ENCODE data around the gene RGCC. TPM values are rescaled to one million over a fixed set of nuclear protein-coding genes. Genes with fewer than 3 reads are reported as not detected.

RGCC gene
- total and polyA plus RNA-seq, 2 donors (not counting 1 experiment from before 2014, with no cell fraction given), result 65.9 to 148 TPM

DNA sequence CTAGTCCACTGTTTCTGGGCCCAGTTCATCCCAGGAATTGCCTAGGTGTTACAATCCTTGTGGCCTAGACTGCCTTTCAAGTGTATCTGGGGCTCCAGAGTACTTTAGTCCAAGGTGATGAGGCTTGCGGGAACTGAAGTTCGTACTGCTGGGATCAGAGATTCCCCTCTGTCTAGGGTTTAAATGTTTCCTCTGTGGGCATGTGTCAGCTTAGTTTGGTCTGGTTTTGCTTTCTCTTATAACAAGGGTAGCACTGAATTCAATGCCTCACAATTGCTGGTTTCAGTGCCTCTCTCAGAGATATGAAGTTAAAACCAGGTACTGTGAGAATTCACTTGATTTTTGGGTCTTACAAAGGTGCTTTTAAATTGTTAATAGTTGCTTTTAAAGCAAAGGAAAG lies 30.8 kb downstream of the RGCC start:
- no peak overlapping the region for H2AFZ ChIP-seq (ENCODE audit: low read length)
- H3K36me3 ChIP-seq (ENCODE audit: control insufficient read depth, insufficient read depth, low read length), result no peaks in the 10 kb centered on the region
- no peak overlapping the region for H3K4me2 ChIP-seq (ENCODE audit: extremely low read depth, insufficient read depth, low read length)
- H3K4me3 ChIP-seq (replicated peaks in 1 of 4; ENCODE audit: control extremely low read depth in 1 of 4, insufficient read depth in 1 of 4, low read depth in 3 of 4, low read length in 4 of 4), result no peak overlapping the region
- H3K79me2 ChIP-seq (ENCODE audit: control insufficient read depth, insufficient read depth, low read length), result no peaks in the 10 kb centered on the region
- H3K9ac ChIP-seq (ENCODE audit: insufficient read depth, low read length), result no peak overlapping the region
- H4K20me1 ChIP-seq (ENCODE audit: control insufficient read depth, extremely low read depth, insufficient read depth, low read length), result no peaks in the 10 kb centered on the region
- H3K27me3 ChIP-seq (ENCODE audit: control insufficient read depth, insufficient read depth, low read length), result no peaks in the 10 kb centered on the region
- no peaks in the 10 kb centered on the region for H3K9me3 ChIP-seq (ENCODE audit: control insufficient read depth, insufficient read depth, low read depth, low read length)
- DNase-seq (ENCODE audit: low read depth in 2 of 2), result no peak
- H3K27ac ChIP-seq (ENCODE audit: insufficient read depth, low read length), result no peak overlapping the region
- H3K4me1 ChIP-seq (ENCODE audit: control insufficient read depth, extremely low read depth, insufficient read depth, low read length), result no peaks in the 10 kb centered on the region
- TF ChIP-seq EZH2 (IDR thresholded peaks at IDR 0.05; ENCODE audit: low read length, missing control alignments), result no peak
- TF ChIP-seq, protein P1, sequence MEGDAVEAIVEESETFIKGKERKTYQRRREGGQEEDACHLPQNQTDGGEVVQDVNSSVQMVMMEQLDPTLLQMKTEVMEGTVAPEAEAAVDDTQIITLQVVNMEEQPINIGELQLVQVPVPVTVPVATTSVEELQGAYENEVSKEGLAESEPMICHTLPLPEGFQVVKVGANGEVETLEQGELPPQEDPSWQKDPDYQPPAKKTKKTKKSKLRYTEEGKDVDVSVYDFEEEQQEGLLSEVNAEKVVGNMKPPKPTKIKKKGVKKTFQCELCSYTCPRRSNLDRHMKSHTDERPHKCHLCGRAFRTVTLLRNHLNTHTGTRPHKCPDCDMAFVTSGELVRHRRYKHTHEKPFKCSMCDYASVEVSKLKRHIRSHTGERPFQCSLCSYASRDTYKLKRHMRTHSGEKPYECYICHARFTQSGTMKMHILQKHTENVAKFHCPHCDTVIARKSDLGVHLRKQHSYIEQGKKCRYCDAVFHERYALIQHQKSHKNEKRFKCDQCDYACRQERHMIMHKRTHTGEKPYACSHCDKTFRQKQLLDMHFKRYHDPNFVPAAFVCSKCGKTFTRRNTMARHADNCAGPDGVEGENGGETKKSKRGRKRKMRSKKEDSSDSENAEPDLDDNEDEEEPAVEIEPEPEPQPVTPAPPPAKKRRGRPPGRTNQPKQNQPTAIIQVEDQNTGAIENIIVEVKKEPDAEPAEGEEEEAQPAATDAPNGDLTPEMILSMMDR (conservative IDR thresholded peaks at IDR 0.05 in 1 of 2, IDR thresholded peaks at IDR 0.05 in 1 of 2; ENCODE audit: low read depth in 1 of 2, low read length in 2 of 2), result no peak

DNA sequence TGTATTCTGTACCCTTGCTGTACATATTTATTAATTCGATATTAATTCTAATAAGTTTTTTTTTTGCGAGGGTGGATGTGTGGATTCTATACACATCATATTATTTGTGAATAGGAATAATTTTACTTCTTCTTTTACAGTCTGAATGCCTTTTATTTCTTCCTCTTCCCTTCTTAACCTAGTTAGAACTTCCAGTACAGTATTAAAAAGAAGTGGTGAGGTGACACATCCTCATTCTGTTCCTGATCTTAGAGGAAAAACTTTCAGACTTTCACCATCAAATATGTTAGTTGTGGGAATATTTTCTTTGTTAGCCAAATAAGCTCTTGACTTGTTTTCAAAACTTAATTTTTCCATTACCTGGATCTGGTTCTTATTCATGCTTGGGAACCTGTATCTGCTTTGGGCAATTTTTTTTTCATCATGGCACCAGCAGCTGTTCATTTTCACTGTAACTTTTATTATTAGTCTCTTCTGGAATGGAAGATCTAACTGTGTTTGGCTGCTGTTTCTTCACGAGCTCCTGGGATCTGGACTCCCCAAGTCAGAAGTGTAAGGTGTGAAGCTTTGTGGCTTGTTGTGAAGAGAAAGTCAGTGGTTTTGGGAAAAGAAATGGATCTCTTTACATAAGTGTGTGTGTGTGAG lies 33.1 kb downstream of the RGCC start:
- Histone ChIP-seq H4K20me1 (ENCODE audit: control insufficient read depth, extremely low read depth, insufficient read depth, low read length) (no peaks in the 10 kb centered on the region), H3K36me3 (ENCODE audit: control insufficient read depth, insufficient read depth, low read length) (no peaks in the 10 kb centered on the region), H3K4me2 (ENCODE audit: extremely low read depth, insufficient read depth, low read length) (no peak overlapping the region), H3K9me3 (ENCODE audit: control insufficient read depth, insufficient read depth, low read depth, low read length) (no peaks in the 10 kb centered on the region), H3K4me1 (ENCODE audit: control insufficient read depth, extremely low read depth, insufficient read depth, low read length) (no peaks in the 10 kb centered on the region), H3K27me3 (ENCODE audit: control insufficient read depth, insufficient read depth, low read length) (no peaks in the 10 kb centered on the region), H3K4me3 (replicated peaks in 1 of 4; ENCODE audit: control extremely low read depth in 1 of 4, insufficient read depth in 1 of 4, low read depth in 3 of 4, low read length in 4 of 4) (no peak overlapping the region), H3K9ac (ENCODE audit: insufficient read depth, low read length) (no peak overlapping the region), H2AFZ (ENCODE audit: low read length) (no peak overlapping the region), H3K27ac (ENCODE audit: insufficient read depth, low read length) (no peak overlapping the region), H3K79me2 (ENCODE audit: control insufficient read depth, insufficient read depth, low read length) (no peaks in the 10 kb centered on the region)
- no peak for TF ChIP-seq EZH2 (IDR thresholded peaks at IDR 0.05; ENCODE audit: low read length, missing control alignments)
- TF ChIP-seq, protein P1 (conservative IDR thresholded peaks at IDR 0.05 in 1 of 2, IDR thresholded peaks at IDR 0.05 in 1 of 2; ENCODE audit: low read depth in 1 of 2, low read length in 2 of 2), result no peak
- DNase-seq (ENCODE audit: low read depth in 2 of 2), result no peak

DNA sequence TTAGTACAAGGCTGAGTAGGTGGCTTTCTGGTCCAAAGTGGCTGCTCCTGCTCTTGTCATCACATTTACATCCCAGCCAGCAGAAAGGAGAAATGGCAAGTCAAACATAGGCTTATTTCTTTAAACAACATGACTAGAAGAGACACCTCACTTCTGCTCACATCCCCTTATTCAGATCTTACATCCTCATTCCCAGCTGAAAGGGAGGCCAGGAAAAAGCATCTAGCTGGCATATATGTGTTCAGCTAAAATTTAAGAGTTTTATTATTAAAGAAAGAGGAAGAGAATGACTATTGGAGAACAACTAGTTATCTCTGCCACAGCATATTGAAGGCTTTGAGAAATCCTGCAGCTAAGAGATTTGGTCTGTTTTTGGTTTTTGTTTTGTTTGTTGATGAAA lies 34.1 kb downstream of the RGCC start:
- no peak for TF ChIP-seq EZH2 (IDR thresholded peaks at IDR 0.05; ENCODE audit: low read length, missing control alignments)
- TF ChIP-seq, protein P1 (conservative IDR thresholded peaks at IDR 0.05 in 1 of 2, IDR thresholded peaks at IDR 0.05 in 1 of 2; ENCODE audit: low read depth in 1 of 2, low read length in 2 of 2), result no peak
- no peaks in the 10 kb centered on the region for H3K79me2 ChIP-seq (ENCODE audit: control insufficient read depth, insufficient read depth, low read length)
- no peaks in the 10 kb centered on the region for H3K27me3 ChIP-seq (ENCODE audit: control insufficient read depth, insufficient read depth, low read length)
- H3K27ac ChIP-seq (ENCODE audit: insufficient read depth, low read length), result no peak overlapping the region
- H3K4me2 ChIP-seq (ENCODE audit: extremely low read depth, insufficient read depth, low read length), result no peak overlapping the region
- H4K20me1 ChIP-seq (ENCODE audit: control insufficient read depth, extremely low read depth, insufficient read depth, low read length), result no peaks in the 10 kb centered on the region
- no peak overlapping the region for H2AFZ ChIP-seq (ENCODE audit: low read length)
- DNase-seq (ENCODE audit: low read depth in 2 of 2), result no peak
- no peaks in the 10 kb centered on the region for H3K36me3 ChIP-seq (ENCODE audit: control insufficient read depth, insufficient read depth, low read length)
- H3K9ac ChIP-seq (ENCODE audit: insufficient read depth, low read length), result no peak overlapping the region
- no peaks in the 10 kb centered on the region for H3K9me3 ChIP-seq (ENCODE audit: control insufficient read depth, insufficient read depth, low read depth, low read length)
- no peak overlapping the region for H3K4me3 ChIP-seq (replicated peaks in 1 of 4; ENCODE audit: control extremely low read depth in 1 of 4, insufficient read depth in 1 of 4, low read depth in 3 of 4, low read length in 4 of 4)
- H3K4me1 ChIP-seq (ENCODE audit: control insufficient read depth, extremely low read depth, insufficient read depth, low read length), result no peaks in the 10 kb centered on the region

Measured in fibroblast of lung (primary cell).